Ovary (tissue), 9 donors: Measurements from ENCODE around the gene ALPP. TPM values are rescaled to one million over a fixed set of nuclear protein-coding genes. Genes with fewer than 3 reads are reported as not detected.

Experiments
- DNase-seq, 5 donors: peaks; one replicate each; pipeline ENCODE4 v3.0.0-alpha.2; 2019 to 2020
- H3K27ac ChIP-seq, 2 donors: fragments of 200-600 bp; one replicate each; pipeline versions ENCODE4 v1.5.1 to v1.8.0; 2019 to 2022
- H3K27me3 ChIP-seq: fragments of 200-600 bp; one replicate; pipeline ENCODE4 v1.8.0; 2022
- H3K36me3 ChIP-seq: fragments of 200-600 bp; sonication (generic); one replicate; pipeline ENCODE4 v1.5.1; 2019
- H3K4me1 ChIP-seq: one replicate; pipeline ENCODE4 v1.8.1; 2013; ENCODE audit warnings: mild to moderate bottlenecking, moderate library complexity; ENCODE audit not compliant: insufficient read depth
- H3K4me3 ChIP-seq: fragments of 200-600 bp; sonication (generic); one replicate; pipeline ENCODE4 v1.5.1; 2017
- H3K9me3 ChIP-seq, 2 donors: fragments of 200-600 bp in 1 of 2; sonication (generic) in 1 of 2; one replicate each; pipeline versions ENCODE4 v1.5.1 to v1.8.1; 2013 to 2019; ENCODE audit warnings: mild to moderate bottlenecking in 1 of 2, moderate library complexity in 1 of 2
- EP300 ChIP-seq: sonication (generic); formaldehyde crosslinking; IDR thresholded peaks from one replicate; pipeline ENCODE4 v1.6.1; 2017; ENCODE audit warnings: antibody characterized with exemption
- POLR2A ChIP-seq: fragments of 450-650 bp; IDR thresholded peaks from one replicate; pipeline ENCODE4 v1.6.1; 2017; ENCODE audit warnings: antibody characterized with exemption, mild to moderate bottlenecking, moderate library complexity
- WGBS, 3 donors: extraction: QIAGEN DNeasy Blood & Tissue Kit in 1 of 3; methylation state at CpG; one replicate each; pipeline versions ENCODE4 v1.1.5 to v1.1.7; 2013 to 2017; 5-methylcytosine and 5-hydroxymethylcytosine counted together
- intact Hi-C, 4 donors: fragments of 100-400 bp; cut with DNase I; formaldehyde crosslinking; loops; one replicate each; pipeline versions ENCODE4 v1.11.0 to v1.15.1; 2022 to 2023
- polyA plus RNA-seq, 2 donors: library from polyadenylated mRNA; stranded (reverse); fragments of 200-250 nt in 1 of 2; fragments of 350-450 nt in 1 of 2; fragmentation: Illumina TruSeq in 1 of 2; extraction: RNeasy Lipid Tissue Mini Kit (QIAGEN cat#74804) in 1 of 2; gene quantifications; one replicate each; pipeline ENCODE4 v1.2.3, GENCODE V29; 2013 to 2014
- total RNA-seq, 7 donors: library from RNA; depleted of rRNA in 2 of 7; stranded (reverse); fragments of >200 nt in 2 of 7; fragmentation: NEBNext Ultra II Directional in 3 of 7; extraction: Animal tissue kit (Norgen Biotek cat#: 25700) in 3 of 7; gene quantifications; one replicate each; pipeline versions ENCODE4 v1.1.0 to v1.2.4, GENCODE V29; 2016 to 2023
- TF ChIP-seq, protein P1 (sequence below), 3 donors: fragments of 450-650 bp in 2 of 3; fragments of 200-600 bp in 1 of 3; IDR thresholded peaks; one replicate each; pipeline versions ENCODE4 v1.5.1 to v1.8.0; 2016 to 2022; ENCODE audit warnings: antibody characterized with exemption in 3 of 3, mild to moderate bottlenecking in 1 of 3
- donor health status: DM: no; HTN: no; CAD: no; lungs with moderate emphysema.
- donor health status: DM: no; HTN: no; CAD: no.
- donor health status: Bipolar disorder and iron deficiency.
- donor health status: DM: yes; HTN: yes; CAD: no.
- donor health status: DM: no; HTN: no; CAD: no.
- donor health status: DM: yes; HTN: yes; CAD: no.

ALPP gene
- total and polyA plus RNA-seq, 9 donors = 0.20 to 21.6 (median 8.5) TPM; not detected in 4

DNA sequence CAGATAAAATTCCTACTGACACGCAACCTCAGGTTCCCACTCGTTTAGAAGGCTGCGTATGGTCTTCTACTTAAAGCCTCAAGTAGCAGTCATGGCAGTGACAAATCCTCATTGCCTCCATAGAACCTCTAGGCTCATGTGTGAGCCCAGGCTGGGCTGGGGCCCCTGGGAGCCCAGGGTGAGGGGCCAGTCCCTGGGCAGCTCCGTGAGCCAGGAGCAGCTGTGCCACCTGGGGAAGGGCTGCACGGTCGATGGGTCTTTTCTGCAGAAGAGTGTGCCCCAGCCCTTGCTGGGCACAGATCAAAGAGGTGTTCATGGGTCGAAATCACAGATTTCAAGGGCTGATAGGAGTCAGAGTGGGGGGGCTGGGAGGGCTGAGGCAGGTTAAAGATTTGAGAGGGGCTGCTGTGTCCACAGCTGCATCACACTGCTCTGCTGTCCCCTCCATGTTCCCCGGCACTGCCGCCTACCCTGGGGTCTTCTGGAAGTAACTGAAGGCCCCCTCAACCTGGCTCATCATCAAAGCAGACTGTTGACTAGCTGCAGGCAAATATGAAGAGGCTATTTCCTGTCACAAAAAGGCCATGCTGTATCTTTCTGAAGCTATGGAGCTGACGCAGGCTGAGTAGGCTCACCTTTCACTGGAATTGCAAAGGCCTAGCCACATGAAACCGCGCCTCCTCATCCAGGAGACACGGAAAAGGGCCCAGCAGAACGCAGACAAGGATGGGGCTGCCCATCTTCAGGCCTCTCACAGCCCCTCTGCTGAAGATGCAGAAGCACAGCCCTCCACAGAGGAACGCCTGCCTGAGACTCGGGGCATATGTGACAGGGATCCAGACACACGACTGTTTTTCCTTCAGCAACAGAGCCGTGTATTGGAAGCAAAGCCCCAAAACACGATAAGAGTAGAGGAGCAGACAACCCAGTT, 35.7 kb upstream of the ALPP start:
- intact Hi-C loops = no loop called here
- no peak overlapping the region for H3K27ac ChIP-seq
- H3K4me1 ChIP-seq = no peaks in the 10 kb centered on the region
- H3K27me3 ChIP-seq = no peaks in the 10 kb centered on the region
- H3K36me3 ChIP-seq = no peaks in the 10 kb centered on the region
- peak in 2 of 5 donors; percentile 7 to 23 for DNase-seq
- no peak overlapping the region for H3K4me3 ChIP-seq
- TF ChIP-seq, protein P1, sequence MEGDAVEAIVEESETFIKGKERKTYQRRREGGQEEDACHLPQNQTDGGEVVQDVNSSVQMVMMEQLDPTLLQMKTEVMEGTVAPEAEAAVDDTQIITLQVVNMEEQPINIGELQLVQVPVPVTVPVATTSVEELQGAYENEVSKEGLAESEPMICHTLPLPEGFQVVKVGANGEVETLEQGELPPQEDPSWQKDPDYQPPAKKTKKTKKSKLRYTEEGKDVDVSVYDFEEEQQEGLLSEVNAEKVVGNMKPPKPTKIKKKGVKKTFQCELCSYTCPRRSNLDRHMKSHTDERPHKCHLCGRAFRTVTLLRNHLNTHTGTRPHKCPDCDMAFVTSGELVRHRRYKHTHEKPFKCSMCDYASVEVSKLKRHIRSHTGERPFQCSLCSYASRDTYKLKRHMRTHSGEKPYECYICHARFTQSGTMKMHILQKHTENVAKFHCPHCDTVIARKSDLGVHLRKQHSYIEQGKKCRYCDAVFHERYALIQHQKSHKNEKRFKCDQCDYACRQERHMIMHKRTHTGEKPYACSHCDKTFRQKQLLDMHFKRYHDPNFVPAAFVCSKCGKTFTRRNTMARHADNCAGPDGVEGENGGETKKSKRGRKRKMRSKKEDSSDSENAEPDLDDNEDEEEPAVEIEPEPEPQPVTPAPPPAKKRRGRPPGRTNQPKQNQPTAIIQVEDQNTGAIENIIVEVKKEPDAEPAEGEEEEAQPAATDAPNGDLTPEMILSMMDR (IDR thresholded peaks at IDR 0.05) = no peak
- H3K9me3 ChIP-seq = no peaks in the 10 kb centered on the region
- WGBS, 3 donors = 66 to 70% (median 69%) methylated on average over 19 of the region's 19 CpGs

DNA sequence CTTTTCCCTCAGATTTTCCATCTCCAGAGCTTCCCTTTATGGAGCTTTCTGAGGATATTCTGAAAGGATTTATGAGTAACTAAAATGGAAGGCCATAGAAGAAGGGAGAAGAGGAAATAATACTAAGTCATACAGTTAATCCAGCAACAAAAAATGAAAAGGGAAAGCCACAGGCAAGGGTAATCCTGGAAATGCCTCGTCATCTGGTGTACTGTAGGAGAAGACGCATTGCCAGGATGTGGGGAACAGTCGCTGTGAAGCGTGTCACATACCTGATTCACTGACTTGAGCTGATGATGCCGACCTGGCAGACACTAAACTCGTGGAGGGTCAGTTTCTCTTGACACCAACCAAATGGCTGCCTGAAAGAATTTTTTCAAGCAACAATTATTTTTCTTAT, 34.7 kb upstream of the ALPP start:
- TF ChIP-seq, protein P1 (IDR thresholded peaks at IDR 0.05) = no peak
- TF ChIP-seq POLR2A (no peak), EP300 (no peak)
- H3K4me1 ChIP-seq = no peaks in the 10 kb centered on the region
- intact Hi-C loops = no loop called here
- no peaks in the 10 kb centered on the region for H3K36me3 ChIP-seq
- H3K27me3 ChIP-seq = no peaks in the 10 kb centered on the region
- no peaks in the 10 kb centered on the region for H3K9me3 ChIP-seq
- no peak overlapping the region for H3K27ac ChIP-seq
- H3K4me3 ChIP-seq = no peak overlapping the region
- no peak for DNase-seq
- WGBS, 3 donors = 78 to 83% (median 81%) methylated on average over 6 of the region's 6 CpGs

DNA sequence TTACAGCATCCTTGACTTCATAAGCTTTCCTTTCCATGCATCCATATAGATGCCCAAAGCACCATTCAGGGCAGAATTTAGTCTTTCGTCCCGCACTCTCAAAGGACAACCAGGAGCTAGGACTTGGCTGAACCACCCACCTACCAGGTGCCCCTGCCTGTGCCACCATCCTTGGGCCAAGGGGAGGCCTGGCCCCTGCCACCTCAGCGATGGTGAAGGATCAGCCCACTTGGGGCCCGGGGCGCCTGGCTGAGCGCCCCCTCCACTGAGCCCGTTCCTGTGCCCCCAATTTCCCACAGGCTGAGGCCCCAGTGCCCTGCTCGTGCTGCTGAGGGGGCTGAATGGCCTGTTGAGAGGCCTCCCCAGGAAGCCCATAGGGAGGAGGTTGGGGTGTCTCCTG, 33.3 kb upstream of the ALPP start:
- no peaks in the 10 kb centered on the region for H3K27me3 ChIP-seq
- no peak overlapping the region for H3K27ac ChIP-seq
- no peaks in the 10 kb centered on the region for H3K4me1 ChIP-seq
- peak in 1 of 5 donors; percentile 14 for DNase-seq
- WGBS, 3 donors = 88 to 91% (median 89%) methylated on average over 8 of the region's 8 CpGs
- H3K9me3 ChIP-seq = no peaks in the 10 kb centered on the region
- TF ChIP-seq, protein P1 (IDR thresholded peaks at IDR 0.05) = no peak
- TF ChIP-seq POLR2A = no peak
- TF ChIP-seq EP300 = no peak
- H3K4me3 ChIP-seq = no peak overlapping the region
- intact Hi-C loops = no loop called here
- H3K36me3 ChIP-seq = no peaks in the 10 kb centered on the region

DNA sequence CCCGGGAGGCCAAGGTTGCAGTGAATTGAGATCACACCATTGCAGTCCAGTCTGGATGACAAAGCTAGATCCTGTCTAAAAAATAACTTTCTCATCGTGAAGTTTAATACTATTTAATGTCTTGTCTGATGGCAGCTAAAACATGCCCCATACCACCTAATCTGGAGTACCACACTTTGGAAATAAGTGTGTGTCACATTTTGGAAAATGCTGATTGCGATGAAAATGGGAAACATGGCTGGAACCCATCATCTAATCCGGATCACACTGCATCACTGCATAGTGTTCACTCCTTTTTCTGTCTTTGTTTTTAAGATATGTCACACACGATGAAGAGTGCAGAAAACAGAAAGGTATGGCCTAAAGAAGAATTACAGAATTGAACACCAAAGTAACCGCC, 31.2 kb upstream of the ALPP start:
- Histone ChIP-seq H3K4me1 (peaks cover 3% of the 10 kb centered on the region), H3K36me3 (no peaks in the 10 kb centered on the region), H3K9me3 (no peaks in the 10 kb centered on the region), H3K27ac (no peak overlapping the region), H3K27me3 (no peaks in the 10 kb centered on the region), H3K4me3 (no peak overlapping the region)
- no peak for DNase-seq
- WGBS, 3 donors = 87 to 93% (median 92%) methylated on average over 6 of the region's 6 CpGs
- intact Hi-C loops = no loop called here
- TF ChIP-seq POLR2A = no peak
- TF ChIP-seq, protein P1 (IDR thresholded peaks at IDR 0.05) = no peak
- TF ChIP-seq EP300 = no peak
